ENCODE results near the gene IL22RA1. TPM values are rescaled to one million over a fixed set of nuclear protein-coding genes. Genes with fewer than 3 reads are reported as not detected.

Gene IL22RA1
- total RNA-seq, 2 donors from 2014 or later: not detected

DNA sequence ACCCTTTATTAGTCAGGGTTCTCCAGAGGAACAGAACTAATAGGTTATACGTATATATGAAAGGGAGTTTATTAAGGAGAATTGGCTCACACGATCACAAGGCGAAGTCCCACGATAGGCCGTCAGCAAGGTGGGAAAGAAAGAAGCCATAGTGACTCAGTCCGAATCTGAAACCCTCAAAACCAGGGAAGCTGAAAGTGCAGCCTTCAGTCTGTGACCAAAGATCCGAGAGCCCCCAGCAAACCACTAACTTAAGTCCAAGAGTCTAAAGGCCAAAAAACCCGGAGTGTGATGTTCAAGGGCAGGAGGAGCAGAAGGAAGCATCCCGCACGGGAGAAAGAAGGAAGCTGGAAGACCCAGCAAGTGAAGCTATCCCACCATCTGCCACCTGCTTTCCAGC is 34.2 kb upstream of the IL22RA1 start:
- Mint-ChIP-seq H3K36me3 (ENCODE audit: low read depth) (no peaks in the 10 kb centered on the region), H3K27ac (no peak overlapping the region), H3K4me1 (peaks cover 5% of the 10 kb centered on the region), H3K27me3 (peaks cover 4% of the 10 kb centered on the region), H3K9me3 (no peaks in the 10 kb centered on the region), H3K4me3 (no peak overlapping the region)
- no peak for ATAC-seq (replicated peaks)

GRCh38 chr1:24175033-24175755 is 32.3 kb upstream of the IL22RA1 start:
- H3K27me3 Mint-ChIP-seq: peaks cover 4% of the 10 kb centered on the region
- peaks cover 5% of the 10 kb centered on the region for H3K4me1 Mint-ChIP-seq
- no peaks in the 10 kb centered on the region for H3K36me3 Mint-ChIP-seq (ENCODE audit: low read depth)
- H3K27ac Mint-ChIP-seq: no peak overlapping the region
- H3K4me3 Mint-ChIP-seq: no peak overlapping the region
- ATAC-seq (replicated peaks): no peak
- no peaks in the 10 kb centered on the region for H3K9me3 Mint-ChIP-seq

- no peaks in the 10 kb centered on the region for H3K36me3 Mint-ChIP-seq (ENCODE audit: low read depth)
Observed at GRCh38 chr1:24173638-24174575, 31.0 kb upstream of the IL22RA1 start.

GRCh38 chr1:24172598-24172997 is 29.7 kb upstream of the IL22RA1 start:
- H3K9me3 Mint-ChIP-seq: no peaks in the 10 kb centered on the region
- no peak overlapping the region for H3K4me3 Mint-ChIP-seq
- peaks cover 5% of the 10 kb centered on the region for H3K4me1 Mint-ChIP-seq
- peaks cover 4% of the 10 kb centered on the region for H3K27me3 Mint-ChIP-seq
- no peaks in the 10 kb centered on the region for H3K36me3 Mint-ChIP-seq (ENCODE audit: low read depth)
- ATAC-seq (replicated peaks): no peak
- H3K27ac Mint-ChIP-seq: no peak overlapping the region

More at GRCh38 chr1:24173638-24174575, 31.0 kb upstream of the IL22RA1 start:
- Mint-ChIP-seq H3K27me3 (peaks cover 4% of the 10 kb centered on the region), H3K9me3 (no peaks in the 10 kb centered on the region), H3K4me1 (peaks cover 5% of the 10 kb centered on the region), H3K27ac (no peak overlapping the region), H3K4me3 (no peak overlapping the region)
- ATAC-seq (replicated peaks): no peak

- peaks cover 16% of the 10 kb centered on the region for H3K36me3 Mint-ChIP-seq (ENCODE audit: low read depth)
- no peak overlapping the region for H3K27ac Mint-ChIP-seq
- no peak overlapping the region for H3K4me3 Mint-ChIP-seq
- H3K27me3 Mint-ChIP-seq: no peaks in the 10 kb centered on the region
- H3K4me1 Mint-ChIP-seq: peaks cover 4% of the 10 kb centered on the region
- ATAC-seq (replicated peaks): no peak
- no peaks in the 10 kb centered on the region for H3K9me3 Mint-ChIP-seq
Observed at GRCh38 chr1:24169286-24169685, 26.3 kb upstream of the IL22RA1 start.

- ATAC-seq (replicated peaks): no peak
- Mint-ChIP-seq H3K36me3 (ENCODE audit: low read depth) (peaks cover 16% of the 10 kb centered on the region), H3K4me3 (no peak overlapping the region), H3K27me3 (no peaks in the 10 kb centered on the region), H3K27ac (no peak overlapping the region), H3K4me1 (peaks cover 4% of the 10 kb centered on the region), H3K9me3 (no peaks in the 10 kb centered on the region)
Observed at GRCh38 chr1:24168245-24168644, 25.3 kb upstream of the IL22RA1 start.

DNA sequence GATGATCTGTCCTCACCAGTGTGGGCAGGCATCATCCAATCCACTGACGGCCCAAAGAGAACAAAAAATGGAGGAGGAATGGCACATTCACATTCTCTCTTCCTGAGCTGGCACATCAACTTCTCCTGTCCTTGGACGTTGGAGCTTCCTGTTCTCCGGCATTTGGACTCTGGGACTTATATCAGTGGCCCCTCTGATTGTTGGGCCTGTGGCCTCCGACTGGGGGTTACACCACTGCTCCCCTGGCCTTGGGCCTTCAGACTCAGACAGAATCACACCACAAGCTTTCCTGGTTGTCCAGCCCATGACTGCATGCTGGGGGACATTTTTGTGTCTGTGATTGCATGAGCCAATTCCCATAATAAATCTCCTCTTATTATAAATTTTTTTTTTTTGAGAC is 24.1 kb upstream of the IL22RA1 start:
- H3K4me1 Mint-ChIP-seq: peaks cover 4% of the 10 kb centered on the region
- H3K9me3 Mint-ChIP-seq: no peaks in the 10 kb centered on the region

GRCh38 chr1:24165500-24165899 is 22.6 kb upstream of the IL22RA1 start:
- H3K27me3 Mint-ChIP-seq: no peaks in the 10 kb centered on the region

More for the DNA sequence above, 24.1 kb upstream of the IL22RA1 start:
- no peak overlapping the region for H3K27ac Mint-ChIP-seq
- H3K36me3 Mint-ChIP-seq (ENCODE audit: low read depth): peaks cover 16% of the 10 kb centered on the region
- no peak for ATAC-seq (replicated peaks)
- no peak overlapping the region for H3K4me3 Mint-ChIP-seq
- H3K27me3 Mint-ChIP-seq: no peaks in the 10 kb centered on the region

DNA sequence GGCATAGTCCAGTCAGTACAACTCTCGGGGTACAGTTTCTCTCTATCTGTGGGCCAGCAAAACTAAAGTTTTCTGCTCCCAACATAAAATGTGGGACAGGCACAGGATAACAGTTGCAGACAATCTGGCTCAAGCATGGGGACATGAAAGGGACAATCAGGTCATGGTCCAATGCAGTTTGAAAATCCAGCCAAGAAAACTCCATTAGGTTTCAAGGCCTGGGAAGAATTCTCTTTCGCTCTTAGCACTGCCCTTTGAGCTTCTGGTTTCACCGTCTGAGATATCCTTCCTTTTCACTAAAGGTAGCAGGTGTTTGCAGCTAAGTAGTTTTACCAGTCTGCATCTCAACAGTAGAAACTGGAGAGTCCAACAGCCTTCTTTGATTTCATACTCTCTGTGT is 21.1 kb upstream of the IL22RA1 start:
- no peak for ATAC-seq (replicated peaks)
- no peak overlapping the region for H3K27ac Mint-ChIP-seq
- peaks cover 16% of the 10 kb centered on the region for H3K36me3 Mint-ChIP-seq (ENCODE audit: low read depth)
- H3K4me3 Mint-ChIP-seq: no peak overlapping the region
- H3K4me1 Mint-ChIP-seq: peaks cover 4% of the 10 kb centered on the region
- no peaks in the 10 kb centered on the region for H3K27me3 Mint-ChIP-seq
- H3K9me3 Mint-ChIP-seq: no peaks in the 10 kb centered on the region

More at GRCh38 chr1:24165500-24165899, 22.6 kb upstream of the IL22RA1 start:
- Mint-ChIP-seq H3K9me3 (no peaks in the 10 kb centered on the region), H3K36me3 (ENCODE audit: low read depth) (peaks cover 16% of the 10 kb centered on the region), H3K4me1 (peaks cover 4% of the 10 kb centered on the region), H3K27ac (no peak overlapping the region), H3K4me3 (no peak overlapping the region)
- ATAC-seq (replicated peaks): no peak

- peaks cover 16% of the 10 kb centered on the region for H3K36me3 Mint-ChIP-seq (ENCODE audit: low read depth)
- H3K27ac Mint-ChIP-seq: no peak overlapping the region
- no peaks in the 10 kb centered on the region for H3K27me3 Mint-ChIP-seq
- no peak overlapping the region for H3K4me3 Mint-ChIP-seq
- no peaks in the 10 kb centered on the region for H3K9me3 Mint-ChIP-seq
- ATAC-seq (replicated peaks): no peak
- peaks cover 4% of the 10 kb centered on the region for H3K4me1 Mint-ChIP-seq
Observed at GRCh38 chr1:24162201-24162600, 19.3 kb upstream of the IL22RA1 start.

GRCh38 chr1:24161270-24161669 is 18.3 kb upstream of the IL22RA1 start:
- Mint-ChIP-seq H3K27me3 (no peaks in the 10 kb centered on the region), H3K27ac (no peak overlapping the region), H3K4me1 (peaks cover 4% of the 10 kb centered on the region), H3K4me3 (no peak overlapping the region), H3K9me3 (no peaks in the 10 kb centered on the region), H3K36me3 (ENCODE audit: low read depth) (peaks cover 11% of the 10 kb centered on the region)
- no peak for ATAC-seq (replicated peaks)

DNA sequence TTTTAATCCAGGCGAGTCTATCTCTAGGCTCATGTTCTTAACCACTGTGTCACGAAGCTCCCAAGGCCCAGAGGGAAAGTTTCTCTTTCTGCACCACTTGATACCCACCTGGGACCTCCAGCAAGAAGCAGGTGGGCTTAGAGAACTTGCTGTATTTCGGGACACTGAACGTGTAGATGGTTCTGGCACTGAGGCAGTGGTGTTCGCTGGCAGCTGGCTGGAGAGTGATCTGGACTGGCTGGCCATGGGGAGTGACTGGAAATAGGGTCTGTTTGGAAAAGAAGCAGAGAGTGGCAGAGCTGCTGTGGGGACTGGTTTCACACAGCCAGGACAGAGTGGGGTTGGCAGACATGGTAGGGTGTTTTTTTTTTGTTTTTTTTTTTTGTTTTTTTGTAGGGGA is 16.4 kb upstream of the IL22RA1 start:
- Mint-ChIP-seq H3K27me3 (no peaks in the 10 kb centered on the region), H3K9me3 (no peaks in the 10 kb centered on the region), H3K36me3 (ENCODE audit: low read depth) (no peaks in the 10 kb centered on the region), H3K4me3 (no peak overlapping the region), H3K27ac (no peak overlapping the region), H3K4me1 (no peaks in the 10 kb centered on the region)
- ATAC-seq (replicated peaks): no peak

DNA sequence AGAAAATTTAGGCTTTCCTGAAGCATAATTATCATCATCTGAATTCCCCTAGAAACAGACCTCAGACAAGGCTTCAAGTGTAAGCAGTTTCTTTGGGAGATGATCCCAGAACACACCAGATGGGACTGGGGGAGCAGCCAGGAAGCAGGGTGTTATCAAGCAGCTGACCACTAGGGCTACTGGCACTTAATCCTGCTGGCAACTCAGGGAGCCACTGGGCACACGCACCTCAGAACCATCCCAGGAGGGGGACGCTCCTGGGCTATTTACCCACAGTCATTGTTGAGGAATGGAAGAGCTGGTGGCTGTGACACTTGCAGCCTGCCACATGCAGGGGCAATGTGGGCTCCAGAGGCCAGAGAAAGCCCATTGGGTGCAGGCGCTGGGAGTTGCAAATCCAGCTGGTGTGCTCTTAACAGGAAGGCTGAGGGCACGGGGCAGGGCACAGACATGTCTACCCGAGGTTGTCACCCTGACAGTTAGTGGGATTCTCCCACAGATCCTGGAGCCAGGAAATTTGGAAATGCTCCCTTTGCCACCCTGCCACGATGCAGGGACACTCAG is 15.1 kb upstream of the IL22RA1 start:
- H3K36me3 Mint-ChIP-seq (ENCODE audit: low read depth): no peaks in the 10 kb centered on the region
- H3K9me3 Mint-ChIP-seq: no peaks in the 10 kb centered on the region
- H3K4me1 Mint-ChIP-seq: no peaks in the 10 kb centered on the region
- H3K4me3 Mint-ChIP-seq: no peak overlapping the region
- ATAC-seq (replicated peaks): no peak
- H3K27ac Mint-ChIP-seq: no peak overlapping the region
- no peaks in the 10 kb centered on the region for H3K27me3 Mint-ChIP-seq

DNA sequence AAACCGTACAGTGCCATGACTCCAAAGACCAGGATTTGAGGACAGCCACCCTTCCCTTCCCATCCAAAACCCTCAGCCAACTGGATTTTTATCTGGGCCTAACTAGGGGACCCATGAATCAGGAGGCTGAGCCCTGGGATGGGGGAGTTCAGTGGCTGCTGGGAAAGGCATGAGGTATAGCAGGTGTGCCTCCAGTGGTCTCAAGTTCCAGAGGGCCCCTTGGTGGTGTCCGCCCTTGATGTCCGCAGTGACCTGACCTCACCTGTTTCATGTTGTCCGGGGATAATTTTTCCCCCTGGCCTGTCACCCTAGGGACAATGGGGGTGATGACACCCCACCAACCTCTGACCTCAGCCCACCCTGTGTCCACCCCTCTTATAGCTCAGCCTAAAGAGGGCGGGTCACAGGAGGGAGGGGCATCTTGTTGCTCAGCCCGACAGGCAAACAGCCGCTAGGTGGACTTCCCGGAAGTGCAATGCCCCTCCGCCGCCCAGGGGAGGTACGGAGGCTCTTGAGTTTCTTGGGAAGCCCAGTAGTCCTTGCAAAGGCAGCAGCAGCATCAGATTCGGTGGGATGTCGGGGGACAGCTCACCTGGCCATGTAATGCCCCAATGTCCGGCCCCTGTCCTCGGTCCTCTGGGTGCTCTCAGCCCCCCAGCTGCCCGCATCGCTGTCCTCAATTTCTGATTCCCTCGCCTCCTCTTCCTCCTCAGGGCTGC is 13.8 kb upstream of the IL22RA1 start:
- H3K4me1 Mint-ChIP-seq: no peaks in the 10 kb centered on the region
- no peak for ATAC-seq (replicated peaks)
- no peak overlapping the region for H3K4me3 Mint-ChIP-seq
- H3K27ac Mint-ChIP-seq: no peak overlapping the region
- H3K36me3 Mint-ChIP-seq (ENCODE audit: low read depth): no peaks in the 10 kb centered on the region
- H3K27me3 Mint-ChIP-seq: peaks cover 3% of the 10 kb centered on the region
- no peaks in the 10 kb centered on the region for H3K9me3 Mint-ChIP-seq

Measured in activated T-helper 17 cell treated with anti-CD3 and anti-CD28 coated beads, Interleukin-2, amount 50 U/mL, for 72 hours (primary cell).